Heart right ventricle (tissue), 16 donors: ENCODE data around the gene GPR108. TPM values are rescaled to one million over a fixed set of nuclear protein-coding genes. Genes with fewer than 3 reads are reported as not detected.
"Not testable (repeated sequence)": the region's sequence is repeated elsewhere in the genome, so short reads cannot be mapped to it uniquely, and the experiment has no call there.

Experiments used
- ATAC-seq, 8 donors: fragments of 200-7000 bp; cut with Tn5 transposase; one replicate each; pipeline ENCODE4 v1.9.1; 2020; ENCODE audit warnings: mild to moderate bottlenecking in 8 of 8, moderate library complexity in 8 of 8, moderate number of reproducible peaks in 1 of 8
- DNase-seq, 2 donors: peaks; one replicate each; pipeline ENCODE4 v3.0.0-alpha.2; 2020
- H3K27ac ChIP-seq, 10 donors: fragments of 200-600 bp; sonication (generic) in 2 of 10; one replicate each; pipeline versions ENCODE4 v1.5.0 to v1.8.0; 2020 to 2022; ENCODE audit warnings: mild to moderate bottlenecking in 3 of 10
- H3K27me3 ChIP-seq, 7 donors: fragments of 200-600 bp; one replicate each; pipeline ENCODE4 v1.8.0; 2021 to 2022; ENCODE audit warnings: mild to moderate bottlenecking in 2 of 7
- H3K36me3 ChIP-seq, 9 donors: fragments of 200-600 bp; sonication (generic) in 1 of 9; one replicate each; pipeline versions ENCODE4 v1.5.0 to v1.8.0; 2020 to 2022; ENCODE audit warnings: mild to moderate bottlenecking in 2 of 9
- H3K4me1 ChIP-seq, 9 donors: fragments of 200-600 bp; sonication (generic) in 1 of 9; one replicate each; pipeline versions ENCODE4 v1.5.0 to v1.8.0; 2020 to 2022; ENCODE audit warnings: mild to moderate bottlenecking in 4 of 9
- H3K4me3 ChIP-seq, 10 donors: fragments of 200-600 bp; sonication (generic) in 2 of 10; one replicate each; pipeline versions ENCODE4 v1.5.0 to v1.8.0; 2020 to 2022; ENCODE audit warnings: mild to moderate bottlenecking in 7 of 10, moderate library complexity in 2 of 10
- H3K9me3 ChIP-seq, 11 donors: fragments of 200-600 bp in 10 of 11; sonication (generic) in 2 of 11; one replicate each; pipeline versions ENCODE4 v1.5.0 to v1.8.0; 2013 to 2022; ENCODE audit warnings: mild to moderate bottlenecking in 2 of 11, control low read depth in 1 of 11, moderate library complexity in 1 of 11
- WGBS, 2 donors: extraction: QIAGEN DNeasy Blood & Tissue Kit; methylation state at CpG; one replicate each; pipeline ENCODE4 v1.1.7; 2013; ENCODE audit warnings: inconsistent platforms in 1 of 2; 5-methylcytosine and 5-hydroxymethylcytosine counted together
- intact Hi-C, 10 donors: fragments of 100-400 bp; cut with DNase I; formaldehyde crosslinking; loops; one replicate each; pipeline versions ENCODE4 v1.11.1 to v1.14.2; 2022
- polyA plus RNA-seq, 2 donors: library from polyadenylated mRNA; stranded (reverse); fragments of 200-250 nt; gene quantifications; one replicate each; pipeline ENCODE4 v1.2.3, GENCODE V29; 2013
- total RNA-seq, 10 donors: library from RNA; stranded (reverse); fragmentation: NEBNext Ultra II Directional in 3 of 10; extraction: Animal tissue kit (Norgen Biotek cat#: 25700) in 3 of 10; gene quantifications; one replicate each; pipeline versions ENCODE4 v1.2.1 to v1.2.4, GENCODE V29; 2021 to 2023
- TF ChIP-seq, protein P1 (sequence below), 9 donors: fragments of 200-600 bp; sonication (generic) in 2 of 9; IDR thresholded peaks; one replicate each; pipeline versions ENCODE4 v1.5.0 to v1.8.0; 2021 to 2022; ENCODE audit warnings: antibody characterized with exemption in 9 of 9, mild to moderate bottlenecking in 5 of 9, moderate library complexity in 1 of 9
- donor health status: Arrhythmogenic right ventricular cardiomyopathy.
- donor health status: ischemic (EF 13 %, LVEDD 7.1; RV severe dilation, severe dysfunction).
- donor health status: healthy with polysubstance abuse.
- donor health status: DM: no; HTN: yes; CAD: no.
- donor health status: DM: no; HTN: no; CAD: no.
- donor health status: ischemic (EF 25% LVEDD 6.9; RV normal size, moderate dysfunction).
- donor health status: ischemic (EF 25% LVEDD 5.7; RV mildly dilated, moderate dysfunction).
- donor health status: healthy.
- donor health status: DM: yes; HTN: yes; CAD: no.
- donor health status: Ischemic cardiomyopathy.
- donor health status: ischemic (EF 35%, LVEDD 5.7; RV mildly dilated, moderate dysfunction).
- donor health status: nonischemic (EF 11% LVEDD 7.7; RV severe dilation, severe dysfunction).
- donor health status: DM: yes; HTN: yes; CAD: no.
- donor health status: PGD.
- donor health status: ischemic (EF 29% LVEDD 5.4; RV normal size, mild dysfunction).
- donor health status: nonischemic (EF 23%, LVEDD 6.1; RV moderate dilation, normal function).

GPR108 gene
- total and polyA plus RNA-seq, 12 donors = 20.4 to 62.0 (median 23.5) TPM

GRCh38 chr19:6773323-6773931 lies 36.0 kb upstream of the GPR108 start:
- Histone ChIP-seq H3K27me3 (peaks cover 0 to 19% (median 8%) of the 10 kb centered on the region in 7 donors), H3K27ac (peak overlapping the region in 5 of 10 donors; percentile 5 to 94 (median 40))
- peak; percentile 46 to 83 (median 70) for ATAC-seq

DNA sequence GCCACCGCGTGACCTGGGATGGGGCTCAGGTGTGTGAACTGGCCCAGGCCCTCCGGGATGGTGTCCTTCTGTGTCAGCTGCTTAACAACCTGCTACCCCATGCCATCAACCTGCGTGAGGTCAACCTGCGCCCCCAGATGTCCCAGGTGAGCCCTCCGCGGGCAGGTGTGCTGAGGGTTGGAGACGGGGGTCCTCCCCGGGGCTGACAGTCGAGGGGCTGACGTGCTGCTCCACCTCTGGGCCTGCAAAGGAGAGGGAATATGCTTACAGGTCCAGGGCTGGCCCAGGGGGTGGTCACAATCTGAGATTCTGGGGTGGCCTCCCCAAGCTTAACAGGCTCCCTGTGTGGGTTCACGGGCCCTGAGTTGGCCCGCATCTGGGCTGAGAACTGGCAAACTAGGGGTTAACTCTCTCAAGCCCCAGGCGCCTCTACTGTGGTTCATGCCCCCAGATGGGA lies 35.5 kb upstream of the GPR108 start:
- WGBS, 2 donors = 69 to 71% methylated on average over 14 of the region's 14 CpGs
- no peak for DNase-seq
- peaks cover 0 to 25% (median 11%) of the 10 kb centered on the region in 7 donors for H3K27me3 ChIP-seq
- peak overlapping the region in 7 of 10 donors; percentile 5 to 94 (median 35) for H3K27ac ChIP-seq
- no peaks in the 10 kb centered on the region for H3K9me3 ChIP-seq
- peaks cover 0 to 29% (median 0%) of the 10 kb centered on the region in 9 donors for H3K4me1 ChIP-seq
- peak overlapping the region in 8 of 10 donors; percentile 21 to 78 (median 42) for H3K4me3 ChIP-seq
- TF ChIP-seq, protein P1, sequence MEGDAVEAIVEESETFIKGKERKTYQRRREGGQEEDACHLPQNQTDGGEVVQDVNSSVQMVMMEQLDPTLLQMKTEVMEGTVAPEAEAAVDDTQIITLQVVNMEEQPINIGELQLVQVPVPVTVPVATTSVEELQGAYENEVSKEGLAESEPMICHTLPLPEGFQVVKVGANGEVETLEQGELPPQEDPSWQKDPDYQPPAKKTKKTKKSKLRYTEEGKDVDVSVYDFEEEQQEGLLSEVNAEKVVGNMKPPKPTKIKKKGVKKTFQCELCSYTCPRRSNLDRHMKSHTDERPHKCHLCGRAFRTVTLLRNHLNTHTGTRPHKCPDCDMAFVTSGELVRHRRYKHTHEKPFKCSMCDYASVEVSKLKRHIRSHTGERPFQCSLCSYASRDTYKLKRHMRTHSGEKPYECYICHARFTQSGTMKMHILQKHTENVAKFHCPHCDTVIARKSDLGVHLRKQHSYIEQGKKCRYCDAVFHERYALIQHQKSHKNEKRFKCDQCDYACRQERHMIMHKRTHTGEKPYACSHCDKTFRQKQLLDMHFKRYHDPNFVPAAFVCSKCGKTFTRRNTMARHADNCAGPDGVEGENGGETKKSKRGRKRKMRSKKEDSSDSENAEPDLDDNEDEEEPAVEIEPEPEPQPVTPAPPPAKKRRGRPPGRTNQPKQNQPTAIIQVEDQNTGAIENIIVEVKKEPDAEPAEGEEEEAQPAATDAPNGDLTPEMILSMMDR (IDR thresholded peaks at IDR 0.05) = no peak
- no peaks in the 10 kb centered on the region for H3K36me3 ChIP-seq
- no peak for ATAC-seq
- intact Hi-C loops = no loop called here

More at GRCh38 chr19:6773323-6773931, 36.0 kb upstream of the GPR108 start:
- 41% methylated on average over 8 of the region's 8 CpGs for WGBS, 2 donors
- Histone ChIP-seq H3K36me3 (no peaks in the 10 kb centered on the region), H3K9me3 (no peaks in the 10 kb centered on the region), H3K4me1 (peaks cover 0 to 29% (median 0%) of the 10 kb centered on the region in 9 donors), H3K4me3 (peak overlapping the region in 8 of 10 donors; percentile 21 to 78 (median 42))
- TF ChIP-seq, protein P1 (IDR thresholded peaks at IDR 0.05) = no peak
- peak in 1 of 2 donors; percentile 38 for DNase-seq
- intact Hi-C loops = no loop called here

DNA sequence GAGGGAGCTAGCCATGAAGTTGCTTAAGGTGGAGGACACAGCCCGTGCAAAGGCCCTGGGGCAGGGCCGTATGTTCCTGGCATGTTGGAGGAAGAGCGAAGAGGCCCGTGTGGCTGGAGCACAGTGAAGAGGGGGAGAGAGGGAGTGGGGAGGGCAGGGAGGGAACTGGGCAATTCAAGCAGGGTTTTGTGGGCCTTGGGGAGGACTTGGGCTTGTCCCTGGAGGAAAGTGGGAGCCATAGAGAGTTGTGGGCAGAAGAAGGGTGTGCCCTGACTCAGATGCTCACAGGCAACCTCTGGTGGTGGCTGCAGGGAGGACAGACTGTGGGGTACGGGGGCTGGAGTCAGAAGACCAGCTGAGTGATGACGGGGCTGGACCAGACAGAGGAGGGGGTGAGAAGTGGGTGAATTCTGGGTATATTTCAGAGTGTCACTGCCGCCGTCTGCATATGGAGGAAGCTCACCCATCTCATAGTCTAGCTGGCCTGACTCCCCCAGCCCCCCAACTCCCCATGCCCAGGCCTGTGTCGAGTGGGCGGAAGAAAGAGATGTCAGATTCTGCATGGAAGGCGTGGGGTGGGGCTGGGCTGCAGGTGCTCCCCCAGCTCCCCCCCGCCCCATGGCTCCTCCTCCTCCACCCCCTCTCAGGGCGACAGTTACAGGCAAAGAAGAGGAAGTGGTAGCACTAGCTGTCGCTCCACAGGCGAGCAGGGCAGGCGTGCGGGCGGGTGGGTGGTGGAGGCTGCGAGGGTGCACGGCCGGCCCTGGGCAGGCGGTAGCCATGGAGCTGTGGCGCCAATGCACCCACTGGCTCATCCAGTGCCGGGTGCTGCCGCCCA lies 34.9 kb upstream of the GPR108 start, which contains the start of gene VAV1:
VAV1 (plus strand) TSS at position 681 of the 838 bp plus-strand sequence; CDS start at position 781, 100 bp downstream.
- TF ChIP-seq, protein P1 (IDR thresholded peaks at IDR 0.05) = peak in 2 of 9 donors; percentile 11 to 38
- DNase-seq (peak; percentile 32 to 61), ATAC-seq (peak; percentile 60 to 84 (median 74))
- whole genome bisulfite sequencing, 2 donors = 54 to 60% methylated on average over 24 to 25 of the region's 25 CpGs
- peaks cover 3 to 31% (median 18%) of the 10 kb centered on the region in 7 donors for H3K27me3 ChIP-seq
- peak within 1 kb of the TSS in 8 of 10 donors; percentile 21 to 78 (median 42) for H3K4me3 ChIP-seq
- H3K36me3 ChIP-seq = no peaks in the 10 kb centered on the region
- peaks cover 2 to 36% (median 6%) of the 10 kb centered on the region in 9 donors for H3K4me1 ChIP-seq
- no peaks in the 10 kb centered on the region for H3K9me3 ChIP-seq
- intact Hi-C loops = no loop called here
- peak within 1 kb of the TSS in 7 of 10 donors; percentile 5 to 94 (median 35) for H3K27ac ChIP-seq

GRCh38 chr19:6771648-6772027 lies 34.3 kb upstream of the GPR108 start:
- H3K9me3 ChIP-seq, H3K4me3 ChIP-seq, DNase-seq, H3K36me3 ChIP-seq, intact Hi-C loops, ATAC-seq: not testable (repeated sequence)
- H3K27ac ChIP-seq = peak overlapping the region in 1 of 10 donors; percentile 94
- H3K4me1 ChIP-seq = peaks cover 3 to 42% (median 13%) of the 10 kb centered on the region in 9 donors
- H3K27me3 ChIP-seq = peaks cover 7 to 36% (median 24%) of the 10 kb centered on the region in 7 donors
- WGBS, 2 donors = 81 to 88% methylated on average over 7 of the region's 7 CpGs
